Osteocyte (in vitro differentiated cells): ENCODE measurements around the gene IP6K1. TPM values are rescaled to one million over a fixed set of nuclear protein-coding genes. Genes with fewer than 3 reads are reported as not detected.
A peak's percentile ranks its signal among the peaks of the same experiment; 100 is the strongest.

ENCODE experiments used
- DNase-seq: peaks from one replicate; pipeline ENCODE4 v3.0.0; 2021; ENCODE audit warnings: mixed read lengths; ENCODE audit not compliant: unreplicated experiment; ENCODE audit errors: extremely low spot score
- H3K27ac Mint-ChIP-seq: one replicate; pipeline ENCODE4 v1.8.0; 2021; ENCODE audit warnings: mild to moderate bottlenecking, mixed read lengths; ENCODE audit not compliant: unreplicated experiment
- H3K27me3 Mint-ChIP-seq: one replicate; pipeline ENCODE4 v1.8.0; 2021; ENCODE audit warnings: mixed read lengths; ENCODE audit not compliant: unreplicated experiment
- H3K36me3 Mint-ChIP-seq: one replicate; pipeline ENCODE4 v1.8.0; 2021; ENCODE audit warnings: mixed read lengths; ENCODE audit not compliant: unreplicated experiment
- H3K4me1 Mint-ChIP-seq: one replicate; pipeline ENCODE4 v1.8.0; 2021; ENCODE audit warnings: mixed read lengths; ENCODE audit not compliant: unreplicated experiment
- H3K4me3 Mint-ChIP-seq: one replicate; pipeline ENCODE4 v1.8.0; 2021; ENCODE audit warnings: mild to moderate bottlenecking, moderate library complexity, mixed read lengths; ENCODE audit not compliant: unreplicated experiment
- H3K9me3 Mint-ChIP-seq: one replicate; pipeline ENCODE4 v1.8.0; 2021; ENCODE audit warnings: mixed read lengths; ENCODE audit not compliant: unreplicated experiment
- total RNA-seq: library from RNA; stranded (reverse); gene quantifications from 2 replicates; pipeline ENCODE4 v1.2.1, GENCODE V29; 2021
- TF ChIP-seq, protein P1 (sequence below): fragments of 200-600 bp; sonication (generic); IDR thresholded peaks from 2 replicates; pipeline ENCODE4 v1.5.0; 2021; ENCODE audit warnings: antibody characterized with exemption, mild to moderate bottlenecking, moderate library complexity

IP6K1 gene
- total RNA-seq, 1 donor from 2014 or later = 66.9 TPM

DNA sequence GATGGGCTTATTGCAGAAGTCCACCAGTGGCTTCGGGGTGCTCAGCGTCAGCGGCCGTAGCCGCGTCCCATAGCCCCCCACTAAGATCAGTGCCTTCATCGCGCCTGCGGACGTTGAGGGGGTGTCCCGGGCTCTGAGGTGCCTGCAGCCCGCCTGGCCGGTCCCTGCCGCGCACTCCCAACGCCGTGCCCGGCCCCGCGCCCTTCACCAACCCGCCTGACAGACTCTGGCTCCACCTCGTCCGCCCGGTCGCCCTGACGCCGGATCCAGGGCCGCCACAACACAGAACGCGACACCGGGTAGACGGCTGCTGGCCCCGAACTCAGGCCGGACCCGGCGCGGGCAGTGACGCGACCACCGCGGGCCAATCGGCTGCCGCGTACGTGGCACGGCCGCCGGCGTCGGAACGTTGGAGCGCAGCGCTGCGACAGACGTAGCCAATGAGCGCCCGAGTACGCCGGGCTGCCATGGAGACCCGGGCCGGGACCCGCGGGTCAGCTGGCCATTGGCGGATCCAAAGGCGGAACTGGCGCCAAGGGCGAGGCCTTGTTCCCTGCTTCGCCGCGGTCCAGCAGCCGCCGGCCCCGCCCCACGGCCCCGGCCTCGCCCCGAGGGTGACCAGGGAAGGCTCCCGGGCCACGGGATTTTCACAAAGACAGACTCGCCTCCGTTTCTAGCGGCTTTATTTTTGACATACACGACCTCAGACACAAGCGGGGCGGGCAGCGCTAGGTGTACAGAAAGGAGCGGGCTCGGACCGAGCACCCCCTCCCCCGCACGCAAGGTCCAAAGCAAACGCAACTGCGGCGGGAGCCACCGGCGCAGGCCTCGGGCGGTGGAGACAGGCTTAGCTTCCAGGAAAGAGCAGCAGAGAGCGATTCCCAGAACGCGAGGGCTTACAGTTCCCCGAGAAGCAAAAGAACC, 62.5 kb downstream of the IP6K1 start, which contains the start of gene GMPPB:
GMPPB (minus strand) TSS at position 324 of the 924 bp plus-strand sequence; CDS start at position 99, 225 bp downstream.
- Mint-ChIP-seq H3K4me3 (peak within 1 kb of the TSS; percentile 87), H3K27ac (peak within 1 kb of the TSS; percentile 96), H3K27me3 (no peaks in the 10 kb centered on the region), H3K9me3 (no peaks in the 10 kb centered on the region), H3K36me3 (peaks cover 20% of the 10 kb centered on the region), H3K4me1 (peaks cover 24% of the 10 kb centered on the region)
- TF ChIP-seq, protein P1, sequence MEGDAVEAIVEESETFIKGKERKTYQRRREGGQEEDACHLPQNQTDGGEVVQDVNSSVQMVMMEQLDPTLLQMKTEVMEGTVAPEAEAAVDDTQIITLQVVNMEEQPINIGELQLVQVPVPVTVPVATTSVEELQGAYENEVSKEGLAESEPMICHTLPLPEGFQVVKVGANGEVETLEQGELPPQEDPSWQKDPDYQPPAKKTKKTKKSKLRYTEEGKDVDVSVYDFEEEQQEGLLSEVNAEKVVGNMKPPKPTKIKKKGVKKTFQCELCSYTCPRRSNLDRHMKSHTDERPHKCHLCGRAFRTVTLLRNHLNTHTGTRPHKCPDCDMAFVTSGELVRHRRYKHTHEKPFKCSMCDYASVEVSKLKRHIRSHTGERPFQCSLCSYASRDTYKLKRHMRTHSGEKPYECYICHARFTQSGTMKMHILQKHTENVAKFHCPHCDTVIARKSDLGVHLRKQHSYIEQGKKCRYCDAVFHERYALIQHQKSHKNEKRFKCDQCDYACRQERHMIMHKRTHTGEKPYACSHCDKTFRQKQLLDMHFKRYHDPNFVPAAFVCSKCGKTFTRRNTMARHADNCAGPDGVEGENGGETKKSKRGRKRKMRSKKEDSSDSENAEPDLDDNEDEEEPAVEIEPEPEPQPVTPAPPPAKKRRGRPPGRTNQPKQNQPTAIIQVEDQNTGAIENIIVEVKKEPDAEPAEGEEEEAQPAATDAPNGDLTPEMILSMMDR = no peak
- peak; percentile 99 for DNase-seq

DNA sequence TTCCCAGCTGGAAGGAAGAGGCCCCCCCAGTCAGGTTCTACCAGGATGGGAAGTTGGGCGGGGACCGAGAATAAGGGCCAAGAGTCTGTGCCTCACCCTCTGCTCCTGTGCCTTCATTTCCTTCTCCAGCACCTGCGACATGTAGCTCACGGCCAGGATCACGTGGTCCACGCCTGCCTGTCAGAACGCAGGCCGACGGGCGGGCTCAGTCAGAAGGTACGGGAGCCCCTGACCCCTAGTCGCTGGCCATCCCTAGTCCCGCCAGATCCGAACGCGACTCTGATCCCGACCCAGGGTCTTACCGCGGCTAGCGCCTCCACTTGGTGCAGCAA, 63.1 kb downstream of the IP6K1 start:
- Mint-ChIP-seq H3K4me1 (peaks cover 29% of the 10 kb centered on the region), H3K4me3 (peak overlapping the region; percentile 87), H3K27ac (peak overlapping the region; percentile 96), H3K27me3 (no peaks in the 10 kb centered on the region), H3K9me3 (no peaks in the 10 kb centered on the region), H3K36me3 (peaks cover 17% of the 10 kb centered on the region)
- no peak for DNase-seq
- TF ChIP-seq, protein P1 = no peak

DNA sequence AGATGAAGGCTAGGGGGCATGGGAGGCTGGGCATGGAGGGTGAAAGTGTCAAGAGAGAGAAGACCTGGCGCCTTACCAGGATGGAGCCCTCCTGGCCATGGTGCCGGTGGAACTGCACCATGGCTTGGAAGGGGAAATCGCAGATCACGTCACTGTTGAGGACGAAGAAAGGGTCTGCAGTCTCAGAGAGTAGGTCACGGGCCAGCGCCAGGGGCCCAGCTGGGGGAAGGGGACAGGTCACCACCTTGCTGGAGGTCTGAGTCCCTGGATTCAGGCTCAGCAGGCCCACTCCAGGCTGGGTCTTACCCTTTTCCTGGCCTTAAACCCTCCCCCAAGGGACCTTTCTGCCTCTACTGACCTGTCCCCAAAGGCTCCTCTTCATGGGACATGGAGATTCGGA, 63.4 kb downstream of the IP6K1 start:
- DNase-seq = no peak
- H3K27ac Mint-ChIP-seq = peak overlapping the region; percentile 96
- H3K4me1 Mint-ChIP-seq = peaks cover 29% of the 10 kb centered on the region
- no peaks in the 10 kb centered on the region for H3K9me3 Mint-ChIP-seq
- TF ChIP-seq, protein P1 = no peak
- no peaks in the 10 kb centered on the region for H3K27me3 Mint-ChIP-seq
- H3K4me3 Mint-ChIP-seq = peak overlapping the region; percentile 87
- peaks cover 17% of the 10 kb centered on the region for H3K36me3 Mint-ChIP-seq

DNA sequence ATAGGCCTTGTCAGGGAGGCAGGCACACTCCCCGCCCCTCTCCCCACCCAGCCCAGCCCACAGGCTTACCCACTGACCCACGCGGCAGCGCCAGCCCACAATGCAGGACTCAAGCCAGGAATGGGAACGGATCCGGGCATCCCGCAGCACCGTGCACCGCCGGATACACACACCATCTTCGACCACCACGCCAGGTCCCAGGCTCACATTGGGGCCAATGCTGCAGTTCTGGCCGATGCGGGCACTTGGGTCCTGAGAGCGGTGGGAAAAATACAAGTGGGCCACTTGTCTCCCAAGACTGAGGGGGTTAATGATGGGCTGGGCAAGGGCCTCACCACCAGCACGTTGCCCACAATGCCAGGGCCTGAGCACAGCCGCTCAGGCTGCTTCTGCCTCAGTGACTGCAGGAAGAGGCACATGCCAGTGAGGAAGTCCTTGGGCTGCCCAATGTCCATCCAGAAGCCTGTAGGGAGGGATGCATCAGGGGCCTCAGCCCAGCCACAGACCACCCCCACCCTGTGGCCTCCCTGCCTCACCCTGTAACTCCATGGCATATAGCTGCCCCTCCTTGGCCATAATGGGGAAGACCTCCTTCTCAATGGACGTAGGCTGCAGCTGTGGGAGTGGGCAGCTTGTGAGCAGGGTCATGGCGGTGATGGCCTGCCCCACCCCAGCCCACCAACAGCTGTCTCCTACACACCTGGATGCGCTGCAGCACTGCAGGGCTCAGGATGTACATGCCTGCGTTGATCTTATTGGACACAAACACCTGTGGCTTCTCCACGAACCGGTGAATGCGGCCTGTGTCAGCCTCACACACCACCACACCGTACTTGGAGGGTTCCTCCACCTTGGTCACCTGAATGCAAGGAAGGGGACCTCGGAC, 64.2 kb downstream of the IP6K1 start:
- peaks cover 29% of the 10 kb centered on the region for H3K4me1 Mint-ChIP-seq
- TF ChIP-seq, protein P1 = no peak
- no peaks in the 10 kb centered on the region for H3K9me3 Mint-ChIP-seq
- peak overlapping the region; percentile 96 for H3K27ac Mint-ChIP-seq
- peaks cover 12% of the 10 kb centered on the region for H3K36me3 Mint-ChIP-seq
- peak overlapping the region; percentile 87 for H3K4me3 Mint-ChIP-seq
- H3K27me3 Mint-ChIP-seq = no peaks in the 10 kb centered on the region
- DNase-seq = no peak

DNA sequence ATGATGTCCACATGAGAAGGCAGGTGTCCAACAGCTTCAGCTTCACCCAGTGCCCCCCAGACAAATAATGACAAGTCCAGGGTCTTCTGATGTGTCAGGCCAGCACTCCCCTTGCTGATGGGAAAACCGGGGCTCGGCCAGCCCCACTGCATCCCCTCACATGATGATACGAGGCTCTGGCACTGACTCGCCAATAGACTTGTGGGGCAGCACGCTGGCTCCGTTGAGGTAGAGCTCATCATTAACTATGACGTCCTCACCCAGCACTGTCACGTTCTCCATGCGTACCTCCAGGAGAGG, 64.8 kb downstream of the IP6K1 start:
- Mint-ChIP-seq H3K36me3 (peaks cover 11% of the 10 kb centered on the region), H3K4me3 (no peak overlapping the region), H3K27ac (no peak overlapping the region), H3K4me1 (peaks cover 29% of the 10 kb centered on the region), H3K27me3 (no peaks in the 10 kb centered on the region), H3K9me3 (no peaks in the 10 kb centered on the region)
- TF ChIP-seq, protein P1 = no peak
- DNase-seq = no peak
